ENCODE results near the gene MYO16.

DNA sequence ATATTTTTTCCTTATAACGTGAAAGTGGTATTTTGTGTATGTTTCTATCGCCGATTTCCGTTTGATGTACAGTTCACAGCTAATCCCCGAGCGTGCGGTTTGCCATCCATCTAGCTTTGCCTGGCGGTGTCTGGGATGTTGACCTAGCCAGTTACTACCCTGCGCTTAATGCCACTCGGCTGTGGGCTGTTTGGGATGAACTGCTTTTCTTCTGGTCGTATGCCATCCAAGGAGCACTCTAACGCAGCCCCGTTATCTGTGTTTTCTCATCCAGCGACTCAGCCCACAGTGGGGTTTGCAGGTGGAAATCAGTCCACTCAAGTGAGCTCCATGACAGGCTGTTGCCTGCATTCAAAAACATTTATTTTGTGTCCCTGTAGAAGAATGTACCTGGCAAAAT lies 512.3 kb downstream of the MYO16 start:
- TF ChIP-seq CTCF (conservative IDR thresholded peaks at IDR 0.05; ENCODE audit: low read length), result no peak
- no peak for TF ChIP-seq EZH2phosphoT487 (IDR thresholded peaks at IDR 0.05; ENCODE audit: borderline replicate concordance)
